Breast epithelium (tissue), 3 donors: ENCODE measurements around the gene SCML1.

Experiments
- CTCF ChIP-seq, 3 donors: fragments of 450-650 bp; IDR thresholded peaks; one replicate each; pipeline ENCODE4 v1.5.1; 2016 to 2017; ENCODE audit warnings: antibody characterized with exemption in 3 of 3, mild to moderate bottlenecking in 3 of 3, moderate library complexity in 3 of 3
- POLR2A ChIP-seq: fragments of 450-650 bp; IDR thresholded peaks from one replicate; pipeline ENCODE4 v1.6.1; 2016; ENCODE audit warnings: antibody characterized with exemption, mild to moderate bottlenecking, moderate library complexity
- POLR2AphosphoS5 ChIP-seq, 3 donors: sonication (generic); formaldehyde crosslinking; IDR thresholded peaks; one replicate each; pipeline ENCODE4 v1.6.1; 2017; ENCODE audit warnings: antibody characterized with exemption in 3 of 3

DNA sequence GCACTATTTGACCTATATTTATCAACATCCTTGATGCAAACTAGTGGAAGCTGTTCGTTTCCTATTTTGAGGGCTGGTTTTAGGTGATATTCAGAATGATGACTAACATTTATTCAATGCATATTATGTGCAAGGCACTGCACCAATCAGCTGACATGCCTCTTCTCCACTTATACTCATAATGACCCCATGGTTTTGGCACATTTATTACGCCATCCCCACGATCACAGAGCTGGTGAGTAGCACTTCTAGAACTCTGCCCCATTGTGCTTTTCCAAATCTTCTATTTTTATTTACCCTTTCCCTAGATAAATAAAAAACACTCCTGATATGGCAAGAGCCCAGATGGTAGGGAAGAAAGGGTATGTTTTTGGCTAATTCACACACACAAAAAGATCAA is 13.1 kb downstream of the SCML1 start:
- TF ChIP-seq CTCF (IDR thresholded peaks at IDR 0.05) = no peak
- TF ChIP-seq POLR2AphosphoS5 (IDR thresholded peaks at IDR 0.05) = no peak
- no peak for TF ChIP-seq POLR2A
